DMS53 treated with DMSO at 0.1 percent for 48 hours (cell line): ENCODE results near the gene TGFB3.

Experiments used
- DNase-seq: peaks from one replicate; lab custom pipeline; 2025; ENCODE audit not compliant: unreplicated experiment; lab: John Stamatoyannopoulos, UW

Gene TGFB3

GRCh38 chr14:75910048-75910447, 71.7 kb downstream of the TGFB3 start:
- no peak for DNase-seq

- no peak for DNase-seq
These were observed 72.2 kb downstream of the TGFB3 start for GRCh38 chr14:75909630-75910029.
